ENCODE results near the gene TSN.

The TSN gene

DNA sequence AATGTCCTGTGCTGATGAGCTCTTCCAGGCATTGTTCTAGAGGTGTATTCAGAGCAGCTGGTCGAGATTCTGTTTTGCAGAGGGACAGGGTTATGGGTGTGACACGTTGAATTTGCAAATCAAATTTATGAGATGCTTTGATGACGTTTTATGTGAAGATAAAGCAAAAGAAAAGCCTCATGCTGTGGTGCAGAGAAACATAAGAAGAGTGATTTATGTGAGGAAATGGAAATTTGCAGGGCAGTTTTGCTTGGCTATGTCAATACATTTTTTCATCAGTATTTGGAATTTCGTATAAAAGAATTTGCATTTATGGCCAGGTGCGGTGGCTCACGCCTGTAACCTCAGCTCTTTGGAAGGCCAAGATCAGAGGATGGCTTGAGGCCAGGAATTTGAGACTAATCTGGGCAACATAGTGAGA is 36.4 kb downstream of the TSN start:
- Histone ChIP-seq H3K18ac (ENCODE audit: low read length) (no peak overlapping the region), H3K56ac (ENCODE audit: low read length) (no peak overlapping the region), H3K4me2 (ENCODE audit: low read length) (no peak overlapping the region), H3K79me1 (ENCODE audit: low read length) (no peaks in the 10 kb centered on the region), H4K5ac (ENCODE audit: low read length) (no peak overlapping the region), H3K27me3 (ENCODE audit: insufficient read depth, low read length, poor library complexity) (no peaks in the 10 kb centered on the region), H2BK5ac (ENCODE audit: low read length) (no peak overlapping the region), H2BK120ac (ENCODE audit: low read depth, low read length) (no peak overlapping the region), H3K4me3 (ENCODE audit: low read length) (no peak overlapping the region), H4K8ac (ENCODE audit: low read depth, low read length) (no peak overlapping the region), H2BK15ac (replicated peaks; ENCODE audit: low read depth) (no peak overlapping the region), H3K79me2 (ENCODE audit: control insufficient read depth, insufficient read depth, low read length) (no peaks in the 10 kb centered on the region), H3K23ac (ENCODE audit: low read length) (no peak overlapping the region), H3K4ac (ENCODE audit: low read depth, low read length) (no peak overlapping the region), H3K36me3 (ENCODE audit: control insufficient read depth, insufficient read depth, low read length) (no peaks in the 10 kb centered on the region), H2AK5ac (ENCODE audit: low read length) (no peak overlapping the region), H3K4me1 (ENCODE audit: control insufficient read depth, low read depth, low read length) (no peaks in the 10 kb centered on the region), H3K9ac (ENCODE audit: low read length) (no peak overlapping the region), H3K27ac (ENCODE audit: low read depth, low read length) (no peak overlapping the region)
- no peak for DNase-seq
- whole genome bisulfite sequencing (ENCODE audit: extremely low coverage, insufficient coverage, low lambda C conversion rate) = no CpG with 5 or more reads among the region's 6 CpGs

GRCh38 chr2:121793816-121794215 is 38.4 kb downstream of the TSN start:
- H3K79me2 ChIP-seq (ENCODE audit: control insufficient read depth, insufficient read depth, low read length) = no peaks in the 10 kb centered on the region
- no peak overlapping the region for H2BK120ac ChIP-seq (ENCODE audit: low read depth, low read length)
- H2AK5ac ChIP-seq (ENCODE audit: low read length) = no peak overlapping the region
- no peak overlapping the region for H3K56ac ChIP-seq (ENCODE audit: low read length)
- H3K36me3 ChIP-seq (ENCODE audit: control insufficient read depth, insufficient read depth, low read length) = no peaks in the 10 kb centered on the region
- no peak overlapping the region for H4K5ac ChIP-seq (ENCODE audit: low read length)
- H2BK15ac ChIP-seq (replicated peaks; ENCODE audit: low read depth) = no peak overlapping the region
- no peak overlapping the region for H4K8ac ChIP-seq (ENCODE audit: low read depth, low read length)
- H3K4me1 ChIP-seq (ENCODE audit: control insufficient read depth, low read depth, low read length) = no peaks in the 10 kb centered on the region
- H3K4ac ChIP-seq (ENCODE audit: low read depth, low read length) = no peak overlapping the region
- no peak overlapping the region for H3K23ac ChIP-seq (ENCODE audit: low read length)
- no peak for DNase-seq
- H3K4me3 ChIP-seq (ENCODE audit: low read length) = no peak overlapping the region
- no peaks in the 10 kb centered on the region for H3K27me3 ChIP-seq (ENCODE audit: insufficient read depth, low read length, poor library complexity)
- no CpG with 5 or more reads among the region's 3 CpGs for WGBS (ENCODE audit: extremely low coverage, insufficient coverage, low lambda C conversion rate)
- H3K9ac ChIP-seq (ENCODE audit: low read length) = no peak overlapping the region
- no peak overlapping the region for H3K27ac ChIP-seq (ENCODE audit: low read depth, low read length)
- no peak overlapping the region for H2BK5ac ChIP-seq (ENCODE audit: low read length)
- H3K18ac ChIP-seq (ENCODE audit: low read length) = no peak overlapping the region
- no peak overlapping the region for H3K4me2 ChIP-seq (ENCODE audit: low read length)
- H3K79me1 ChIP-seq (ENCODE audit: low read length) = no peaks in the 10 kb centered on the region

DNA sequence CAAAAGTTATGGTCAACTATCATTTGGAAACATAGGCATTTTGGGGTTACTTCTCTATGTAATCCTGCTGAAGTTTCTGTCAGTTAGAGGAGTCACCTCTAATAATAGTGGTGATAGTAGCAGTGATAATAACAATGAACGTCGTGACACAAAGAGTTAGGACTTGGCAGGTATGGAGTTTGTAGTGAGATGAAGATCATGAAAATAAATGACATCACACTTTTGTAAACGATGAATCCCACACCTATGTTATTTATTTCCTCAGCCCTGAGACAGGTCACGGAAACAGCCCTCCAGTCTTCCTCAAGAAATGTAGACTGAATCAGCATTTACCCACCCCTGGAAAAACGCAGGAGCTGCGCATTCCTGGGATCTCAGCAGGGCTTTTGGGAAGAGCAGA is 38.8 kb downstream of the TSN start:
- Histone ChIP-seq H2AK5ac (ENCODE audit: low read length) (no peak overlapping the region), H2BK5ac (ENCODE audit: low read length) (no peak overlapping the region), H3K4me1 (ENCODE audit: control insufficient read depth, low read depth, low read length) (no peaks in the 10 kb centered on the region), H3K36me3 (ENCODE audit: control insufficient read depth, insufficient read depth, low read length) (no peaks in the 10 kb centered on the region), H3K4me2 (ENCODE audit: low read length) (no peak overlapping the region), H4K5ac (ENCODE audit: low read length) (no peak overlapping the region), H3K23ac (ENCODE audit: low read length) (no peak overlapping the region), H3K27ac (ENCODE audit: low read depth, low read length) (no peak overlapping the region), H2BK15ac (replicated peaks; ENCODE audit: low read depth) (no peak overlapping the region), H3K79me1 (ENCODE audit: low read length) (no peaks in the 10 kb centered on the region), H2BK120ac (ENCODE audit: low read depth, low read length) (no peak overlapping the region), H3K9ac (ENCODE audit: low read length) (no peak overlapping the region), H3K27me3 (ENCODE audit: insufficient read depth, low read length, poor library complexity) (no peaks in the 10 kb centered on the region), H4K8ac (ENCODE audit: low read depth, low read length) (no peak overlapping the region), H3K4me3 (ENCODE audit: low read length) (no peak overlapping the region), H3K79me2 (ENCODE audit: control insufficient read depth, insufficient read depth, low read length) (no peaks in the 10 kb centered on the region), H3K56ac (ENCODE audit: low read length) (no peak overlapping the region), H3K18ac (ENCODE audit: low read length) (no peak overlapping the region), H3K4ac (ENCODE audit: low read depth, low read length) (no peak overlapping the region)
- DNase-seq = no peak
- WGBS (ENCODE audit: extremely low coverage, insufficient coverage, low lambda C conversion rate) = no CpG with 5 or more reads among the region's 6 CpGs

- no peaks in the 10 kb centered on the region for H3K79me1 ChIP-seq (ENCODE audit: low read length)
- no peak overlapping the region for H2BK15ac ChIP-seq (replicated peaks; ENCODE audit: low read depth)
- no peaks in the 10 kb centered on the region for H3K27me3 ChIP-seq (ENCODE audit: insufficient read depth, low read length, poor library complexity)
- H3K9ac ChIP-seq (ENCODE audit: low read length) = no peak overlapping the region
- H2BK120ac ChIP-seq (ENCODE audit: low read depth, low read length) = no peak overlapping the region
- H3K23ac ChIP-seq (ENCODE audit: low read length) = no peak overlapping the region
- WGBS (ENCODE audit: extremely low coverage, insufficient coverage, low lambda C conversion rate) = no CpG with 5 or more reads among the region's 4 CpGs
- no peak overlapping the region for H4K8ac ChIP-seq (ENCODE audit: low read depth, low read length)
- H3K56ac ChIP-seq (ENCODE audit: low read length) = no peak overlapping the region
- H2BK5ac ChIP-seq (ENCODE audit: low read length) = no peak overlapping the region
- H3K18ac ChIP-seq (ENCODE audit: low read length) = no peak overlapping the region
- no peak overlapping the region for H2AK5ac ChIP-seq (ENCODE audit: low read length)
- no peaks in the 10 kb centered on the region for H3K4me1 ChIP-seq (ENCODE audit: control insufficient read depth, low read depth, low read length)
- no peak for DNase-seq
- no peaks in the 10 kb centered on the region for H3K79me2 ChIP-seq (ENCODE audit: control insufficient read depth, insufficient read depth, low read length)
- H3K4me3 ChIP-seq (ENCODE audit: low read length) = no peak overlapping the region
- H3K27ac ChIP-seq (ENCODE audit: low read depth, low read length) = no peak overlapping the region
- H3K4me2 ChIP-seq (ENCODE audit: low read length) = no peak overlapping the region
- H3K4ac ChIP-seq (ENCODE audit: low read depth, low read length) = no peak overlapping the region
- no peaks in the 10 kb centered on the region for H3K36me3 ChIP-seq (ENCODE audit: control insufficient read depth, insufficient read depth, low read length)
- H4K5ac ChIP-seq (ENCODE audit: low read length) = no peak overlapping the region
These were observed 40.8 kb downstream of the TSN start for GRCh38 chr2:121796239-121796638.

GRCh38 chr2:121798617-121799016 is 43.2 kb downstream of the TSN start:
- H3K18ac ChIP-seq (ENCODE audit: low read length) = no peak overlapping the region
- no peaks in the 10 kb centered on the region for H3K4me1 ChIP-seq (ENCODE audit: control insufficient read depth, low read depth, low read length)
- no peak overlapping the region for H3K4ac ChIP-seq (ENCODE audit: low read depth, low read length)
- H3K79me2 ChIP-seq (ENCODE audit: control insufficient read depth, insufficient read depth, low read length) = no peaks in the 10 kb centered on the region
- H2BK15ac ChIP-seq (replicated peaks; ENCODE audit: low read depth) = no peak overlapping the region
- H3K27ac ChIP-seq (ENCODE audit: low read depth, low read length) = no peak overlapping the region
- DNase-seq = no peak
- no peak overlapping the region for H3K56ac ChIP-seq (ENCODE audit: low read length)
- no peaks in the 10 kb centered on the region for H3K27me3 ChIP-seq (ENCODE audit: insufficient read depth, low read length, poor library complexity)
- no peak overlapping the region for H3K4me2 ChIP-seq (ENCODE audit: low read length)
- H2BK5ac ChIP-seq (ENCODE audit: low read length) = no peak overlapping the region
- no peak overlapping the region for H4K8ac ChIP-seq (ENCODE audit: low read depth, low read length)
- H3K23ac ChIP-seq (ENCODE audit: low read length) = no peak overlapping the region
- H2BK120ac ChIP-seq (ENCODE audit: low read depth, low read length) = no peak overlapping the region
- H3K4me3 ChIP-seq (ENCODE audit: low read length) = no peak overlapping the region
- no peak overlapping the region for H4K5ac ChIP-seq (ENCODE audit: low read length)
- no peak overlapping the region for H2AK5ac ChIP-seq (ENCODE audit: low read length)
- WGBS (ENCODE audit: extremely low coverage, insufficient coverage, low lambda C conversion rate) = no CpG with 5 or more reads among the region's 1 CpG
- H3K36me3 ChIP-seq (ENCODE audit: control insufficient read depth, insufficient read depth, low read length) = no peaks in the 10 kb centered on the region
- H3K9ac ChIP-seq (ENCODE audit: low read length) = no peak overlapping the region
- H3K79me1 ChIP-seq (ENCODE audit: low read length) = no peaks in the 10 kb centered on the region

DNA sequence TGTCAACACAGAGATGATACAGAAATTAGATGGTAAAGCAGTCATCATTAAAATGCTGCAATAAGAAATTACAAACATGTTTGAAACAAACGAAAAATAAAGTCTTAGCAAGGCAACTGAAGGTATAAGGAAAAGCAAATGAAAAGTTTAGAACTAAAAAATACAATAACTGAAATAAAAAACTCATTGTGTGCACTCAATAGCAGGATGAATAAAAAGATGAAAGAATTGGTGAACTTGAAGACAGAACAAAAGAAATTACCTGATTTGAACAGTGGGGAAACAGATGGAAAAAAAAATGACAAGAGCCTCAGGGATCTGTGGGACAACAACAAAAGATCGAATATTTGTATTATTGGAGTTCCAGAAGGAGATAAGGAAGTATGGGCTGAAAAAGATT is 46.5 kb downstream of the TSN start:
- H2AK5ac ChIP-seq (ENCODE audit: low read length) = no peak overlapping the region
- no peak overlapping the region for H3K9ac ChIP-seq (ENCODE audit: low read length)
- no peak overlapping the region for H4K8ac ChIP-seq (ENCODE audit: low read depth, low read length)
- H2BK120ac ChIP-seq (ENCODE audit: low read depth, low read length) = no peak overlapping the region
- H3K4me2 ChIP-seq (ENCODE audit: low read length) = no peak overlapping the region
- no peaks in the 10 kb centered on the region for H3K79me1 ChIP-seq (ENCODE audit: low read length)
- WGBS (ENCODE audit: extremely low coverage, insufficient coverage, low lambda C conversion rate) = no CpG with 5 or more reads among the region's 2 CpGs
- no peak for DNase-seq
- no peak overlapping the region for H2BK15ac ChIP-seq (replicated peaks; ENCODE audit: low read depth)
- H3K4me3 ChIP-seq (ENCODE audit: low read length) = no peak overlapping the region
- no peak overlapping the region for H3K23ac ChIP-seq (ENCODE audit: low read length)
- no peak overlapping the region for H3K56ac ChIP-seq (ENCODE audit: low read length)
- H3K18ac ChIP-seq (ENCODE audit: low read length) = no peak overlapping the region
- no peaks in the 10 kb centered on the region for H3K36me3 ChIP-seq (ENCODE audit: control insufficient read depth, insufficient read depth, low read length)
- H3K4me1 ChIP-seq (ENCODE audit: control insufficient read depth, low read depth, low read length) = no peaks in the 10 kb centered on the region
- H3K27ac ChIP-seq (ENCODE audit: low read depth, low read length) = no peak overlapping the region
- no peaks in the 10 kb centered on the region for H3K27me3 ChIP-seq (ENCODE audit: insufficient read depth, low read length, poor library complexity)
- no peak overlapping the region for H4K5ac ChIP-seq (ENCODE audit: low read length)
- no peak overlapping the region for H2BK5ac ChIP-seq (ENCODE audit: low read length)
- H3K79me2 ChIP-seq (ENCODE audit: control insufficient read depth, insufficient read depth, low read length) = no peaks in the 10 kb centered on the region
- H3K4ac ChIP-seq (ENCODE audit: low read depth, low read length) = no peak overlapping the region
